Nephron (organoid): ENCODE measurements around the gene PLAC8L1.

Experiments used
- H3K27ac Mint-ChIP-seq, 3 experiments: 2 replicates each; pipeline ENCODE4 v1.8.0; 2020; ENCODE audit warnings: mixed read lengths in 3 of 3, mild to moderate bottlenecking in 2 of 3, moderate library complexity in 1 of 3
- H3K27me3 Mint-ChIP-seq: 2 replicates; pipeline ENCODE4 v1.8.0; 2021; ENCODE audit warnings: low read depth, mild to moderate bottlenecking, moderate library complexity, mixed read lengths
- H3K36me3 Mint-ChIP-seq: 2 replicates; pipeline ENCODE4 v1.8.0; 2020; ENCODE audit warnings: low read depth, mixed read lengths
- H3K4me1 Mint-ChIP-seq: 2 replicates; pipeline ENCODE4 v1.8.0; 2020; ENCODE audit warnings: mixed read lengths
- H3K4me3 Mint-ChIP-seq, 3 experiments: 2 replicates each; pipeline ENCODE4 v1.8.0; 2020; ENCODE audit warnings: mild to moderate bottlenecking in 3 of 3, mixed read lengths in 3 of 3, moderate library complexity in 2 of 3
- H3K9me3 Mint-ChIP-seq: 2 replicates; pipeline ENCODE4 v1.8.0; 2020; ENCODE audit warnings: mixed read lengths
- CTCF ChIP-seq, 3 experiments: fragments of 200-600 bp; sonication (generic); IDR thresholded peaks; one replicate each; pipeline ENCODE4 v1.5.0; 2021; ENCODE audit warnings: antibody characterized with exemption in 3 of 3; ENCODE audit not compliant: unreplicated experiment in 3 of 3

PLAC8L1 gene

GRCh38 chr5:146059460-146060220 lies 45.7 kb downstream of the PLAC8L1 start:
- no peak for TF ChIP-seq CTCF (IDR thresholded peaks at IDR 0.05; ENCODE audit: unreplicated experiment in 3 of 3)
- peaks cover 28% of the 10 kb centered on the region for H3K27me3 Mint-ChIP-seq
- no peaks in the 10 kb centered on the region for H3K9me3 Mint-ChIP-seq
- peak overlapping the region in 2 of 3 experiments; percentile 4 to 77 for H3K27ac Mint-ChIP-seq
- peaks cover 7% of the 10 kb centered on the region for H3K36me3 Mint-ChIP-seq
- H3K4me3 Mint-ChIP-seq: no peak overlapping the region
- peaks cover 7% of the 10 kb centered on the region for H3K4me1 Mint-ChIP-seq

GRCh38 chr5:146055432-146055831 lies 49.9 kb downstream of the PLAC8L1 start:
- no peak for TF ChIP-seq CTCF (IDR thresholded peaks at IDR 0.05; ENCODE audit: unreplicated experiment in 3 of 3)
- H3K27ac Mint-ChIP-seq: no peak overlapping the region
- H3K4me1 Mint-ChIP-seq: peaks cover 7% of the 10 kb centered on the region
- H3K36me3 Mint-ChIP-seq: peaks cover 7% of the 10 kb centered on the region
- H3K4me3 Mint-ChIP-seq: no peak overlapping the region
- H3K27me3 Mint-ChIP-seq: peaks cover 30% of the 10 kb centered on the region
- H3K9me3 Mint-ChIP-seq: no peaks in the 10 kb centered on the region

GRCh38 chr5:146052780-146053179 lies 52.6 kb downstream of the PLAC8L1 start:
- TF ChIP-seq CTCF (IDR thresholded peaks at IDR 0.05; ENCODE audit: unreplicated experiment in 3 of 3): peak in 2 of 3 experiments; percentile 7 to 16
- Mint-ChIP-seq H3K9me3 (no peaks in the 10 kb centered on the region), H3K27me3 (peaks cover 25% of the 10 kb centered on the region), H3K27ac (no peak overlapping the region), H3K36me3 (peaks cover 5% of the 10 kb centered on the region), H3K4me3 (no peak overlapping the region), H3K4me1 (peaks cover 9% of the 10 kb centered on the region)

GRCh38 chr5:146051678-146052077 lies 53.7 kb downstream of the PLAC8L1 start:
- H3K9me3 Mint-ChIP-seq: no peaks in the 10 kb centered on the region
- H3K27me3 Mint-ChIP-seq: peaks cover 21% of the 10 kb centered on the region
- no peak overlapping the region for H3K27ac Mint-ChIP-seq
- no peak overlapping the region for H3K4me3 Mint-ChIP-seq
- peaks cover 5% of the 10 kb centered on the region for H3K36me3 Mint-ChIP-seq
- H3K4me1 Mint-ChIP-seq: peaks cover 9% of the 10 kb centered on the region
- TF ChIP-seq CTCF (IDR thresholded peaks at IDR 0.05; ENCODE audit: unreplicated experiment in 3 of 3): no peak

GRCh38 chr5:146050086-146050485 lies 55.3 kb downstream of the PLAC8L1 start:
- H3K9me3 Mint-ChIP-seq: no peaks in the 10 kb centered on the region
- H3K36me3 Mint-ChIP-seq: peaks cover 5% of the 10 kb centered on the region
- H3K27me3 Mint-ChIP-seq: peaks cover 13% of the 10 kb centered on the region
- no peak for TF ChIP-seq CTCF (IDR thresholded peaks at IDR 0.05; ENCODE audit: unreplicated experiment in 3 of 3)
- H3K4me1 Mint-ChIP-seq: peaks cover 9% of the 10 kb centered on the region
- peak overlapping the region in 1 of 3 experiments; percentile 20 for H3K27ac Mint-ChIP-seq
- H3K4me3 Mint-ChIP-seq: no peak overlapping the region

GRCh38 chr5:146049704-146050026 lies 55.7 kb downstream of the PLAC8L1 start:
- Mint-ChIP-seq H3K27ac (peak overlapping the region in 2 of 3 experiments; percentile 20 to 61), H3K36me3 (peaks cover 5% of the 10 kb centered on the region), H3K9me3 (no peaks in the 10 kb centered on the region), H3K4me3 (no peak overlapping the region), H3K27me3 (peaks cover 13% of the 10 kb centered on the region), H3K4me1 (peaks cover 9% of the 10 kb centered on the region)
- peak in 1 of 3 experiments; percentile 13 for TF ChIP-seq CTCF (IDR thresholded peaks at IDR 0.05; ENCODE audit: unreplicated experiment in 3 of 3)
